ENCODE results near the gene NHERF2. TPM values are rescaled to one million over a fixed set of nuclear protein-coding genes. Genes with fewer than 3 reads are reported as not detected.

NHERF2 gene
- total RNA-seq (1 to 10 TPM; 2.9 to 6.8 (median 5.8) TPM), total RNA-seq (0.15 to 3.5 (median 1.0) reads per million in 29 experiments)
- total RNA-seq (2013): 1.5 TPM

GRCh38 chr16:2026461-2027023 is at the start of gene NHERF2:
NHERF2 (plus strand) TSS chr16:2026902; CDS start chr16:2027006, 104 bp downstream.
- no peaks in the 10 kb centered on the region for H3K36me3 Mint-ChIP-seq
- H3K9me3 ChIP-seq: no peaks in the 10 kb centered on the region
- peaks cover 7 to 13% of the 10 kb centered on the region in 2 donors for H3K27me3 Mint-ChIP-seq
- no peak within 1 kb of the TSS for H3K27ac ChIP-seq (ENCODE audit: low read length)
- peaks cover 0 to 44% of the 10 kb centered on the region in 2 experiments for H3K27me3 ChIP-seq (replicated peaks in 1 of 2; ENCODE audit: control insufficient read depth in 2 of 2, extremely low read depth in 1 of 2, insufficient read depth in 2 of 2, low read length in 1 of 2)
- peak in 4 of 35 experiments; percentile 29 to 60 (median 35) for DNase-seq
- peak within 1 kb of the TSS; percentile 23 to 55 for H3K4me3 ChIP-seq (ENCODE audit: control insufficient read depth in 1 of 2, extremely low read depth in 1 of 2, low read length in 1 of 2)
- 12% methylated on average over 47 of the region's 59 CpGs for WGBS (ENCODE audit: insufficient coverage)
- H3K4me1 ChIP-seq (ENCODE audit: control insufficient read depth in 1 of 2, extremely low read depth in 1 of 2, insufficient read depth in 2 of 2, low read length in 2 of 2): peaks cover 2 to 41% of the 10 kb centered on the region in 2 experiments
- H3K27ac Mint-ChIP-seq: peak within 1 kb of the TSS in 1 of 2 donors; percentile 22
- peak; percentile 41 to 48 (median 45) for ATAC-seq (replicated peaks in 1 of 4)
- ChIA-PET CTCF (no interaction called here), POLR2A (interaction anchor here in 1 of 2 donors (0.6 kb wide), 2 partner anchors 129 to 489 kb away, joined by 3 to 6 read pairs; partner anchors contain the start of gene TRAF7)
- peaks cover 13 to 26% (median 14%) of the 10 kb centered on the region in 3 donors for H3K4me1 Mint-ChIP-seq
- no peaks in the 10 kb centered on the region for H3K9me3 Mint-ChIP-seq
- H3K4me3 Mint-ChIP-seq: peak within 1 kb of the TSS; percentile 70 to 75 (median 72)
- no peaks in the 10 kb centered on the region for H3K36me3 ChIP-seq (ENCODE audit: control insufficient read depth in 2 of 2, extremely low read depth in 1 of 2, insufficient read depth in 1 of 2, low read length in 1 of 2)

GRCh38 chr16:1976951-1977874 is 49.5 kb upstream of the NHERF2 start:
- DNase-seq: no peak
- H3K9me3 Mint-ChIP-seq: no peaks in the 10 kb centered on the region
- ChIA-PET POLR2A (no interaction called here), CTCF (interaction anchor here in 1 of 2 donors (0.6 kb wide), 1 partner anchor 168 kb away, joined by 4 read pairs; no protein-coding TSS in a partner anchor)
- H3K36me3 ChIP-seq (ENCODE audit: control insufficient read depth in 2 of 2, extremely low read depth in 1 of 2, insufficient read depth in 1 of 2, low read length in 1 of 2): peaks cover 17 to 38% of the 10 kb centered on the region in 2 donors
- H3K36me3 Mint-ChIP-seq: peaks cover 18% of the 10 kb centered on the region
- peaks cover 0 to 90% of the 10 kb centered on the region in 2 experiments for H3K27me3 ChIP-seq (replicated peaks in 1 of 2; ENCODE audit: control insufficient read depth in 2 of 2, extremely low read depth in 1 of 2, insufficient read depth in 2 of 2, low read length in 1 of 2)
- H3K4me3 Mint-ChIP-seq: no peak overlapping the region
- no peak for ATAC-seq (replicated peaks in 1 of 4)
- H3K4me3 ChIP-seq (ENCODE audit: control insufficient read depth in 1 of 2, extremely low read depth in 1 of 2, low read length in 1 of 2): no peak overlapping the region
- no peak overlapping the region for H3K27ac ChIP-seq (ENCODE audit: low read length)
- H3K27ac Mint-ChIP-seq: no peak overlapping the region
- no peaks in the 10 kb centered on the region for H3K9me3 ChIP-seq
- WGBS (ENCODE audit: insufficient coverage): 98% methylated on average over 22 of the region's 33 CpGs
- peaks cover 5 to 11% (median 8%) of the 10 kb centered on the region in 3 donors for H3K4me1 Mint-ChIP-seq
- peaks cover 2 to 32% of the 10 kb centered on the region in 2 experiments for H3K4me1 ChIP-seq (ENCODE audit: control insufficient read depth in 1 of 2, extremely low read depth in 1 of 2, insufficient read depth in 2 of 2, low read length in 2 of 2)
- peaks cover 0 to 22% of the 10 kb centered on the region in 2 donors for H3K27me3 Mint-ChIP-seq

GRCh38 chr16:1977875-1978268 is 48.8 kb upstream of the NHERF2 start:
- H3K27me3 Mint-ChIP-seq: peaks cover 0 to 29% of the 10 kb centered on the region in 2 donors
- CTCF ChIA-PET: interaction anchor here in 1 of 2 donors (0.6 kb wide), 1 partner anchor 167 kb away, joined by 4 read pairs; no protein-coding TSS in a partner anchor
- H3K4me1 Mint-ChIP-seq: peaks cover 5 to 11% (median 8%) of the 10 kb centered on the region in 3 donors
- Histone ChIP-seq H3K27ac (ENCODE audit: low read length) (no peak overlapping the region), H3K4me3 (ENCODE audit: control insufficient read depth in 1 of 2, extremely low read depth in 1 of 2, low read length in 1 of 2) (no peak overlapping the region), H3K9me3 (no peaks in the 10 kb centered on the region), H3K36me3 (ENCODE audit: control insufficient read depth in 2 of 2, extremely low read depth in 1 of 2, insufficient read depth in 1 of 2, low read length in 1 of 2) (peaks cover 17 to 38% of the 10 kb centered on the region in 2 donors), H3K4me1 (ENCODE audit: control insufficient read depth in 1 of 2, extremely low read depth in 1 of 2, insufficient read depth in 2 of 2, low read length in 2 of 2) (peaks cover 0 to 27% of the 10 kb centered on the region in 2 experiments), H3K27me3 (replicated peaks in 1 of 2; ENCODE audit: control insufficient read depth in 2 of 2, extremely low read depth in 1 of 2, insufficient read depth in 2 of 2, low read length in 1 of 2) (peaks cover 0 to 93% of the 10 kb centered on the region in 2 experiments)
- ATAC-seq (replicated peaks in 1 of 4) (no peak), DNase-seq (no peak)
- no peak overlapping the region for H3K4me3 Mint-ChIP-seq
- no peaks in the 10 kb centered on the region for H3K9me3 Mint-ChIP-seq
- H3K36me3 Mint-ChIP-seq: peaks cover 18% of the 10 kb centered on the region
- H3K27ac Mint-ChIP-seq: no peak overlapping the region
- 96% methylated on average over 18 of the region's 18 CpGs for WGBS (ENCODE audit: insufficient coverage)
- POLR2A ChIA-PET: no interaction called here

GRCh38 chr16:1978476-1979120 is 48.1 kb upstream of the NHERF2 start:
- Mint-ChIP-seq H3K9me3 (no peaks in the 10 kb centered on the region), H3K4me3 (no peak overlapping the region), H3K27me3 (peaks cover 0 to 32% of the 10 kb centered on the region in 2 donors), H3K4me1 (peaks cover 7 to 11% (median 10%) of the 10 kb centered on the region in 3 donors), H3K36me3 (peaks cover 18% of the 10 kb centered on the region), H3K27ac (no peak overlapping the region)
- CTCF ChIA-PET: no interaction called here
- Histone ChIP-seq H3K36me3 (ENCODE audit: control insufficient read depth in 2 of 2, extremely low read depth in 1 of 2, insufficient read depth in 1 of 2, low read length in 1 of 2) (peaks cover 17 to 38% of the 10 kb centered on the region in 2 donors), H3K27me3 (replicated peaks in 1 of 2; ENCODE audit: control insufficient read depth in 2 of 2, extremely low read depth in 1 of 2, insufficient read depth in 2 of 2, low read length in 1 of 2) (peaks cover 0 to 91% of the 10 kb centered on the region in 2 experiments), H3K4me1 (ENCODE audit: control insufficient read depth in 1 of 2, extremely low read depth in 1 of 2, insufficient read depth in 2 of 2, low read length in 2 of 2) (peaks cover 0 to 28% of the 10 kb centered on the region in 2 experiments), H3K4me3 (ENCODE audit: control insufficient read depth in 1 of 2, extremely low read depth in 1 of 2, low read length in 1 of 2) (no peak overlapping the region), H3K9me3 (no peaks in the 10 kb centered on the region), H3K27ac (ENCODE audit: low read length) (no peak overlapping the region)
- ATAC-seq (replicated peaks in 1 of 4) (no peak), DNase-seq (no peak)
- WGBS (ENCODE audit: insufficient coverage): 92% methylated on average over 35 of the region's 37 CpGs
- POLR2A ChIA-PET: no interaction called here

GRCh38 chr16:1979271-1980029 is 47.3 kb upstream of the NHERF2 start:
- 54% methylated on average over 51 of the region's 70 CpGs for WGBS (ENCODE audit: insufficient coverage)
- no peaks in the 10 kb centered on the region for H3K9me3 ChIP-seq

More at GRCh38 chr16:1979271-1980029, 47.3 kb upstream of the NHERF2 start:
- Histone ChIP-seq H3K27ac (ENCODE audit: low read length) (no peak overlapping the region), H3K4me3 (ENCODE audit: control insufficient read depth in 1 of 2, extremely low read depth in 1 of 2, low read length in 1 of 2) (no peak overlapping the region), H3K36me3 (ENCODE audit: control insufficient read depth in 2 of 2, extremely low read depth in 1 of 2, insufficient read depth in 1 of 2, low read length in 1 of 2) (peaks cover 15 to 33% of the 10 kb centered on the region in 2 donors), H3K27me3 (replicated peaks in 1 of 2; ENCODE audit: control insufficient read depth in 2 of 2, extremely low read depth in 1 of 2, insufficient read depth in 2 of 2, low read length in 1 of 2) (peaks cover 0 to 83% of the 10 kb centered on the region in 2 experiments), H3K4me1 (ENCODE audit: control insufficient read depth in 1 of 2, extremely low read depth in 1 of 2, insufficient read depth in 2 of 2, low read length in 2 of 2) (peaks cover 0 to 29% of the 10 kb centered on the region in 2 experiments)
- ATAC-seq (replicated peaks in 1 of 4) (peak in 1 of 4 experiments; percentile 4), DNase-seq (peak in 3 of 35 experiments; percentile 29 to 31 (median 30))
- H3K9me3 Mint-ChIP-seq: no peaks in the 10 kb centered on the region
- peaks cover 18% of the 10 kb centered on the region for H3K36me3 Mint-ChIP-seq
- ChIA-PET CTCF (no interaction called here), POLR2A (no interaction called here)
- H3K4me1 Mint-ChIP-seq: peaks cover 7 to 11% (median 10%) of the 10 kb centered on the region in 3 donors
- H3K27me3 Mint-ChIP-seq: peaks cover 0 to 32% of the 10 kb centered on the region in 2 donors
- no peak overlapping the region for H3K4me3 Mint-ChIP-seq
- no peak overlapping the region for H3K27ac Mint-ChIP-seq
